HepG2 (cell line): ENCODE data around the gene CLIC1. TPM values are rescaled to one million over a fixed set of nuclear protein-coding genes. Genes with fewer than 3 reads are reported as not detected.

Experiments
- ATF5 ChIP-seq: sonication (generic); formaldehyde crosslinking; IDR thresholded peaks from 2 replicates; pipeline ENCODE4 v1.4.0; 2020; ENCODE audit warnings: mild to moderate bottlenecking, low read depth, missing genetic modification reagents
- ATRX ChIP-seq: sonication (generic); formaldehyde crosslinking; IDR thresholded peaks from 2 replicates; pipeline ENCODE4 v1.4.0; 2020; ENCODE audit warnings: missing genetic modification reagents, borderline replicate concordance
- DZIP1 ChIP-seq: sonication (generic); formaldehyde crosslinking; IDR thresholded peaks from 2 replicates; pipeline ENCODE4 v1.5.0; 2020; ENCODE audit warnings: mild to moderate bottlenecking, missing genetic modification reagents
- E2F1 ChIP-seq: sonication (generic); formaldehyde crosslinking; IDR thresholded peaks from 2 replicates; pipeline ENCODE4 v1.5.0; 2020; ENCODE audit warnings: missing genetic modification reagents
- GATA4 ChIP-seq: sonication (generic); IDR thresholded peaks from 2 replicates; pipeline ENCODE4 v1.6.1; 2016; ENCODE audit warnings: antibody characterized with exemption, low read depth, borderline replicate concordance
- PAX8 ChIP-seq: sonication (generic); formaldehyde crosslinking; IDR thresholded peaks from 2 replicates; pipeline ENCODE4 v1.8.0; 2022; ENCODE audit warnings: mild to moderate bottlenecking, missing genetic modification reagents, borderline replicate concordance
- PAXIP1 ChIP-seq: sonication (generic); formaldehyde crosslinking; conservative IDR thresholded peaks from 2 replicates; pipeline ENCODE4 v1.4.0; 2020; ENCODE audit warnings: mild to moderate bottlenecking, missing genetic modification reagents, moderate library complexity
- PLSCR1 ChIP-seq: sonication (generic); formaldehyde crosslinking; IDR thresholded peaks from 2 replicates; pipeline ENCODE4 v1.5.0; 2020; ENCODE audit warnings: missing genetic modification reagents, mild to moderate bottlenecking, borderline replicate concordance
- SMARCC2 ChIP-seq: fragments of 450-650 bp; IDR thresholded peaks from 2 replicates; pipeline ENCODE4 v1.6.1; 2017; ENCODE audit warnings: antibody characterized with exemption, mild to moderate bottlenecking
- SNAPC2 ChIP-seq: sonication (generic); formaldehyde crosslinking; IDR thresholded peaks from 2 replicates; pipeline ENCODE4 v1.8.1; 2022; ENCODE audit warnings: mild to moderate bottlenecking, missing genetic modification reagents
- SRSF4 ChIP-seq: fragments of 200-400 bp; formaldehyde crosslinking; IDR thresholded peaks from one replicate; pipeline ENCODE4 v1.6.1; 2018; ENCODE audit warnings: mild to moderate bottlenecking, low read depth, low read length, moderate library complexity; ENCODE audit not compliant: poor library complexity, severe bottlenecking
- ZBTB43 ChIP-seq: sonication (generic); formaldehyde crosslinking; conservative IDR thresholded peaks from 2 replicates; pipeline ENCODE4 v1.4.0; 2020; ENCODE audit warnings: missing genetic modification reagents
- ZC3H13 ChIP-seq: sonication (generic); formaldehyde crosslinking; IDR thresholded peaks from 2 replicates; pipeline ENCODE4 v1.8.1; 2023; ENCODE audit warnings: mild to moderate bottlenecking, missing genetic modification reagents, moderate library complexity
- ZMYM4 ChIP-seq: sonication (generic); formaldehyde crosslinking; IDR thresholded peaks from 2 replicates; pipeline ENCODE4 v1.8.1; 2023; ENCODE audit warnings: mild to moderate bottlenecking, missing genetic modification reagents
- ZNF256 ChIP-seq: sonication (generic); formaldehyde crosslinking; conservative IDR thresholded peaks from 2 replicates; pipeline ENCODE4 v1.4.0; 2020; ENCODE audit warnings: missing genetic modification reagents
- ZNF567 ChIP-seq: sonication (generic); formaldehyde crosslinking; IDR thresholded peaks from 2 replicates; pipeline ENCODE4 v1.8.1; 2023; ENCODE audit warnings: mild to moderate bottlenecking, missing genetic modification reagents, borderline replicate concordance
- polyA plus RNA-seq, 8 experiments: library from polyadenylated mRNA; depleted of rRNA in 3 of 8; stranded (reverse) in 7 of 8; unstranded in 1 of 8; fragments of >200 nt; fragmentation: Illumina TruSeq in 4 of 8; extraction: Trizol in 4 of 8; gene quantifications; 2 replicates each; pipeline versions ENCODE4 v1.2.1 to v1.2.3, GENCODE V29; 2011 to 2016; ENCODE audit warnings: low read depth in 4 of 8, missing spikeins in 1 of 8, mixed read lengths in 1 of 8; ENCODE audit not compliant: insufficient read depth in 1 of 8
- total RNA-seq, 5 experiments: library from RNA; depleted of rRNA; stranded (reverse); fragments of >200 nt; fragmentation: Illumina TruSeq; extraction: Trizol; gene quantifications; 2 replicates each; pipeline ENCODE4 v1.2.3, GENCODE V29; 2016; ENCODE audit warnings: low read depth in 1 of 5

Gene CLIC1
- total and polyA plus RNA-seq, 2 of the 13 experiments (the other 11 are each of a cell fraction or from before 2014, with no cell fraction given) = 602 to 891 TPM

GRCh38 chr6:31702819-31703716 is 33.3 kb downstream of the CLIC1 start, which contains the start of gene ABHD16A (continued):
- TF ChIP-seq ZBTB43 (CRISPR knock-in tag) (no peak), E2F1 (peak; percentile 19; the same call in 1 of the 2 replicates), PAXIP1 (CRISPR knock-in tag) (peak; percentile 80), PAX8 (CRISPR knock-in tag) (no peak), GATA4 (peak; percentile 63; the same call in 1 of the 2 replicates), ZNF256 (CRISPR knock-in tag) (no peak), DZIP1 (no peak), ZC3H13 (CRISPR knock-in tag) (peak; percentile 84; the same call in 1 of the 2 replicates), ZNF567 (no peak), ATF5 (no peak), SNAPC2 (peak; percentile 88; the same call in 1 of the 2 replicates), SRSF4 (no peak), SMARCC2 (no peak), PLSCR1 (CRISPR knock-in tag) (no peak), ATRX (CRISPR knock-in tag) (no peak), ZMYM4 (CRISPR knock-in tag) (peak; percentile 92)
